Activated naive CD8-positive, alpha-beta T cell treated with anti-CD3 and anti-CD28 coated beads, Interleukin-2, amount 50 U/mL, for 16 hours (primary cell): ENCODE data around the gene GSK3A.
"Not testable (repeated sequence)": the region's sequence is repeated elsewhere in the genome, so short reads cannot be mapped to it uniquely, and the experiment has no call there.

Experiments used
- DNase-seq: peaks from one replicate; pipeline ENCODE4 v3.0.0-alpha.2; 2020; ENCODE audit warnings: low read depth, low spot score

GSK3A gene

GRCh38 chr19:42268704-42269477 lies 26.5 kb upstream of the GSK3A start, which contains the start of gene CIC:
CIC (plus strand) TSS chr19:42269252; CDS start chr19:42271784, 2,532 bp downstream.
- DNase-seq, result peak; percentile 98

DNA sequence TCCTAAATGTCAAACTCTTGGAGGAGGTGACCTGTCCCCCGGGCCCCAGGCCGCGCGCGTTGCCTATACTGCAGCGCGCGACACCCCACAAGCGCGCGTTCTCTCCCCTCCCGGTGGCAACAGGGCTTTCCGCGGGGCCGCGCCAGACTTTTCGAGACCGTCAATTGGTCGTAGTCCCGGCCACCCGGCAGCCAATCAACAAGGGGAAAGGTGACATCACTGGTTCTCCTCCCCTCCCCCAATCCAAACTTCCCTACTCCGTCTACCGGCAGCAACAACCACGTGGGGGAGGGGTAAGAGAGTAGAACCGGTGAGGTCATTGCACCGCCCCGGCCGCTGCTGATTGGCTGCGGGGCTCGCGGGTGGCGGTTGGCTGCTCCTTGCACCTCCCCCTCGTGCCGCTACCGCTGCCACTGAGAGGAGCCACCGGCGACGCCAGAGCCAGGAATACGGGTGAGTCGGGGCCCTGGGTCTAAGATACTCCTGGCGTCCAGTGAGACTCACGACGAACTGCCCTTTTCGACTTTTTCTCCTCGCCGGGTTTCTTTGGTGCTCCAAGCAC lies 25.8 kb upstream of the GSK3A start:
- DNase-seq, result peak; percentile 97

DNA sequence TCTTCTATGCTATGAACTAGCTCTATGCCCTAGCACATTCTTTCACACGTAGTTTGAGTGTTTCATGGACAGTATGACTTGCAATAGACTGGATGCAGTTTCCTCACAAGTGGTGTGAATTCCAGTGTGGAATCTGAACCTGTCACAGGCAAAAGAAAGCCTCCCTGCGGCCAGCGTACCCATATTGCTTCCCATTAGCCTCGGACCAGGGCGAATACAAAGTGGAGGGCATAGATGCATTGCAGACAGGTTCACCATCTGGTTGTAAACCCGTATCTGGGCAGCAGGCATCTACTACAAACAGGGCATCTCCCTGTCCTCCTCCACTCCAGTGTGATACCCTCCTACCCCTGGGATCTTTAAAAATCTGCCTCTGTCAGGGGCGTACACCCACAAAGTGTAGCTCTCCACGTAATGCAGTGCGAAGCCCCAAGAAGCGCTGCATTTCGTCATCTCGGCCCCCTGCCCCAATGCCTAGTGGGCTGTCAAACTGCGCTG lies 25.3 kb upstream of the GSK3A start:
- DNase-seq, result no peak

DNA sequence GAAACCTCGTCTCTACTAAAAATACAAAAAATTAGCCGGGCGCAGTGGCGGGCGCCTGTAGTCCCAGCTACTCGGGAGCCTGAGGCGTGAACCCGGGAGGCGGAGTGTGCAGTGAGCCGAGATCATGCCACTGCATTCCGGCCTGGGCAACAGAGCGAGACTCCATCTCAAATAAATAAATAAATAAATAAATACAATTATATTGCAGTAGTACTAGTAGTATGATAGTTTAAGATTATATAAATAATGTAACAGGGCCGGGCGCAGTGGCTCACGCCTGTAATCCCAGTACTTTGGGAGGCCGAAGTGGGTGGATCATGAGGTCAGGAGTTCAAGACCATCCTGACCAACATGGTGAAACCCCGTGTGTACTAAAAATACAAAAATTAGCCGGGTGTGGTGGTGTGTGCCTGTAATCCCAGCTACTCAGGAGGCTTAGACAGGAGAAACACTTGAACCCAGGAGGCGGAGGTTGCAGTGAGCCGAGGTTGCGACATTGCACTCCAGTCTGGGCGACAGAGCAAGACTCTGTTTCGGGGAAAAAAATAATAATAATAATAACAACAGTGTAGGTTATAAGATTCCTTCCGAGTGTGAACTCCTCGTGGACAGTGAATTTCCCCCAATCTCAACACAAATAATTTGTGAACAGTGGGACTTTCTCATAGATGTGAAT lies 24.7 kb upstream of the GSK3A start:
- not testable (repeated sequence) for DNase-seq

GRCh38 chr19:42266105-42266504 lies 23.7 kb upstream of the GSK3A start:
- DNase-seq, result not testable (repeated sequence)

DNA sequence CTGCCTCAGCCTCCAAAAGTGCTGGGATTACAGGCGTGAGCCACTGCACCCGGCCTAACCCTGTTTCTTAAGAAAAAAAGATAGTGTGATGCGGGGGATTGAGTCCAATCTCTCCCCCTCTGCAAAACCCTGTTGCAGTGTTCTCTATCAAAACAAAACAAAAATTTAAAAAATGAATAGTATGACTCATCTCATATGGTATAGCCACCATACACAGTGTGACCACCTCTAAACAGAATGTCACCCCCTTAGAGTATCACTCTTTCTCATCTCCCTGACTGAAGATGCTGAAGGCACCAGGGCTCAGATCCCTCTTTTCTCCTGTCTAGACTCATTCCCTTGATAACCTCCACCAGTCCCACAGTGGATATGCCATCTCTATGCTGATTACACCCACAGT lies 19.4 kb upstream of the GSK3A start:
- DNase-seq, result no peak

DNA sequence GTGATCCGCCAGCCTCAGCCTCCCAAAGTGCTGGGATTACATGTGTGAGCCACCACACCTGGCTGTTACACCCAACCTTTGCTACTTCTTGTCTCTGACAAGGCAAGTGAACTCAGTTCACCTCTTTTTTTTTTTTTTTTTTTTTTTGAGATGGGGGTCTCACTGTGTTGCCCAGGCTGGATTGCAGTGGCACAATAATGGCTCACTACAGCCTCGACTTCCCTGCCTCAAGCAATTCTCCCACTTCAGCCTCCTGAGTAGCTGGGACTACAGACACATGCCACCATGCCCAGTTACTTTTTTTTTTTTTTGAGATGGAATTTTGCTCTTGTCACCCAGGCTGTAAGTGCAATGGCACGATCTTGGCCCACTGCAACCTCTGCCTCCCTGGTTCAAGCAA lies 15.4 kb upstream of the GSK3A start:
- DNase-seq, result not testable (repeated sequence)

DNA sequence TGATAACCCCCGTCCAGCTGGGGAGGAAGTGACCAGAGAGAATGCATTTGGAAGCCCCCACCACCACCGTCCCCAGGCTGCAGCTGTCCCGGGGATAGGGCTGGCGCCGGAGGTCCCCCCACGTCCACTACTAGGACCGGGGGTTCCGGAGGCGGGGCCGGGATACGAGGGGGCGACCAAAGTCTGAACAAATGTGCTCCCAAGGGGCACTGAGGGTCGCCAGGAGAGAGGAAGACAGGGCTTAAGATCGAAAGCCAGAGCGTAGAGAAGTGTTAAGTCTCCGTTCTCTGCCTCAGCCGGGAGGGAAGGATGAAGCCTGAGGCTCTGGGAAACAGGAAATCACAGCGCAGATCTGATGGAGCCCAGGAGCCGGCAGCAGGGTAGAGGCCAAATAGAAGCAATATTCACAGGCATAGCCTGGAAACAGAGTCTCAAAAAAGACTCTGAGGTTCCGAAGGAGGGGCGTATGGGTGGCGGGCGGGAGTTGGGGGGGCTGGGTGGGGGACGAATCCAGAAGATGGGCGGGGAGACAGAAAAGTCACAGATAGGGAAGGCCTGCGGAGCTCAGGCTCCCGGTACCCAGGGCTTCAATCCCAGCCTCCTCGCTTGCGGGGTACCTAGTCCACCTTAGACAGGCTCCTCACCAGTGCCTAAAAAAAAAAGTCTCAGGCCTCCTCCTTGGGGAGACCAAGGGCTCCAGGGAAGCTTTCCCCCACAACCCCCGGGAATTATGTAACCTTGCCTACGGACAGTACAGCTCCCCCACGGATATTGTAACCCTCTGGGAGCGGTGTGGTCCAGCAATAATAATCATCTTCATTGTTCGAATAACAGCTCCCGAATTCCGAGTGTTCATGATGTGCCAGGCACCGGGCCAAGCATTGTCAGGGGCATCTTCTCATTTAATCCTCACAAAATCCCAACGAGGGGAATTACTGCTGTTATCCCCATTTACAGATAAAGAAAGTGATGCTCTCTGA lies 13.7 kb upstream of the GSK3A start:
- no peak for DNase-seq

DNA sequence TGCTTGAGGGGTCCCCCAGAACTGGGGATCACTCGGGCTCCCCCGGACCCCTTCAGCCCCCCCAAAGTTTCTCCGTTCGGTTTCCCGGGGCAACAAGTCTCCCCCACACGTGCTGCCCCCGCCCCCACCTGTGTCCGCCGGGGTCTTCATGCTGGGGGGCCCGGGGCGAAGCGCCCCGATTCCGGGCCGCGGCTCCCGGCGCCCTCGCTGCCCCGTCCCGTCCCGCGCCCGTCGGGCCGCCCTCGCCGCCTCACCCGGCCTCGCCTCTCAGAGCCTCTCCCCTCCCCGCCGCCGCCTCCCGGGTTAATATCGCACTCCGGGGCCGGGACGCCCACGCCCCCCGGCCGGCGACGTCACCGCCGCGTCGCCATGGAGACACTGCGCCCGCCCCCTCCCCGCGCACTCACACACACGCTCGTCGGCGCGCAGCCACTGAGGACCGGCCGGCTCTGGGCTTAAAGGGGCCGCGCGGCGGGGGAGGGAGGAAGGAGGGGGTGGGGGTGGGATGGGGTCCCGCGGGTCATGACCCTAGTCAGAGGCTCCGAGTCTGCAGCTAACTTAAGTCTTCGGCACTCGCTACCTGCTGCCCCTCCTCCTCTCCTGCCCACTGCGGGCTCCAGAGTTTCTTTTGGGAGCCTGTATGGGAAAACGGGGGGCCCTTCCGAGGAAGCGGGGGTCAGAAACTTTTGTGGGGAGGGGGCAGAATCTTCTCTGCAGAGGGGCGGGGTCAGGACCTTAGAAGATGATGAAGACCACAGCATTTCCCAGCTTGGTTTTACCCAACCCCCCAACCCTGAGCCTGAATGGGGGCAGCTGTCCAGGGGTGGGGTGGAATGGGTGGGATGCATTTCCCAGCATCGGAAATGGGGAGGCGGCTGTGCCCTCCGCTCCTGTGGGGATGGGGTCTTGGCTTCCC lies 12.7 kb upstream of the GSK3A start, which contains the start of gene ERF:
ERF (minus strand) TSS at position 279 of the 916 bp plus-strand sequence; CDS start at position 150, 129 bp downstream.
- peak; percentile 79 for DNase-seq

GRCh38 chr19:42254089-42254849 lies 11.9 kb upstream of the GSK3A start:
- peak; percentile 61 for DNase-seq

- no peak for DNase-seq
These were observed 11.1 kb upstream of the GSK3A start for GRCh38 chr19:42253245-42254088.

GRCh38 chr19:42252365-42253244 lies 10.2 kb upstream of the GSK3A start:
- no peak for DNase-seq

- no peak for DNase-seq
These were observed 9.4 kb upstream of the GSK3A start for GRCh38 chr19:42251572-42252358.

GRCh38 chr19:42250666-42251531 lies 8.5 kb upstream of the GSK3A start:
- DNase-seq, result no peak

GRCh38 chr19:42250183-42250665 lies 7.8 kb upstream of the GSK3A start:
- DNase-seq, result no peak
